Epithelial cell of proximal tubule (primary cell): ENCODE data around the gene IFNL2. TPM values are rescaled to one million over a fixed set of nuclear protein-coding genes. Genes with fewer than 3 reads are reported as not detected.

ENCODE experiments used
- DNase-seq: peaks from one replicate; pipeline ENCODE4 v3.0.0-alpha.2; 2011; ENCODE audit warnings: low read depth
- H3K4me3 ChIP-seq: 2 replicates; pipeline ENCODE4 v1.5.1; 2011; ENCODE audit warnings: low read depth, mild to moderate bottlenecking, low read length
- total RNA-seq: library from RNA; depleted of rRNA; stranded (reverse); fragments of >200 nt; gene quantifications from 2 replicates; pipeline ENCODE4 v1.2.3, GENCODE V29; 2015
- TF ChIP-seq, protein P1 (sequence below): conservative IDR thresholded peaks from 2 replicates; pipeline ENCODE4 v1.5.1; 2012; ENCODE audit warnings: low read depth, mild to moderate bottlenecking, low read length

Gene IFNL2
- total RNA-seq, 1 donor from 2014 or later: not detected

DNA sequence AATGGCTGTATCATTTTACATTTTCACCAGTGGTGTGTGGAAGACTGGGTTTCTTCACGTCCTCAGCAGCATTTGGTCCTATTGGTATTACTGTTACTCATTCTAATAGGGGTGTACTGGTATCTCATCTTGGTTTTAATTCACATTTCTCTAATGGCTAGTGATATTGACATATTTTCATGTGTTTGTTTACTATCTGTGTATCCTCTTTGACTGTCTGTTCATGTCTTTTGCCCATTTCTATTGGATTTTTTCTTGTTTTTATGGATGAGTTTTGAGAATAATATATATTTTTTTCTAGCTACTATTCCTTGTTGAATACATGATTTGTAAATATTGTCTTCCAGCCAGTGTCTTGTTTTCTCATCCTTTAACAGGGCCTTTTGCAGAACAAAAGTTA, 13.8 kb downstream of the IFNL2 start:
- no peak for DNase-seq
- H3K4me3 ChIP-seq: no peak overlapping the region
- TF ChIP-seq, protein P1, sequence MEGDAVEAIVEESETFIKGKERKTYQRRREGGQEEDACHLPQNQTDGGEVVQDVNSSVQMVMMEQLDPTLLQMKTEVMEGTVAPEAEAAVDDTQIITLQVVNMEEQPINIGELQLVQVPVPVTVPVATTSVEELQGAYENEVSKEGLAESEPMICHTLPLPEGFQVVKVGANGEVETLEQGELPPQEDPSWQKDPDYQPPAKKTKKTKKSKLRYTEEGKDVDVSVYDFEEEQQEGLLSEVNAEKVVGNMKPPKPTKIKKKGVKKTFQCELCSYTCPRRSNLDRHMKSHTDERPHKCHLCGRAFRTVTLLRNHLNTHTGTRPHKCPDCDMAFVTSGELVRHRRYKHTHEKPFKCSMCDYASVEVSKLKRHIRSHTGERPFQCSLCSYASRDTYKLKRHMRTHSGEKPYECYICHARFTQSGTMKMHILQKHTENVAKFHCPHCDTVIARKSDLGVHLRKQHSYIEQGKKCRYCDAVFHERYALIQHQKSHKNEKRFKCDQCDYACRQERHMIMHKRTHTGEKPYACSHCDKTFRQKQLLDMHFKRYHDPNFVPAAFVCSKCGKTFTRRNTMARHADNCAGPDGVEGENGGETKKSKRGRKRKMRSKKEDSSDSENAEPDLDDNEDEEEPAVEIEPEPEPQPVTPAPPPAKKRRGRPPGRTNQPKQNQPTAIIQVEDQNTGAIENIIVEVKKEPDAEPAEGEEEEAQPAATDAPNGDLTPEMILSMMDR: no peak

DNA sequence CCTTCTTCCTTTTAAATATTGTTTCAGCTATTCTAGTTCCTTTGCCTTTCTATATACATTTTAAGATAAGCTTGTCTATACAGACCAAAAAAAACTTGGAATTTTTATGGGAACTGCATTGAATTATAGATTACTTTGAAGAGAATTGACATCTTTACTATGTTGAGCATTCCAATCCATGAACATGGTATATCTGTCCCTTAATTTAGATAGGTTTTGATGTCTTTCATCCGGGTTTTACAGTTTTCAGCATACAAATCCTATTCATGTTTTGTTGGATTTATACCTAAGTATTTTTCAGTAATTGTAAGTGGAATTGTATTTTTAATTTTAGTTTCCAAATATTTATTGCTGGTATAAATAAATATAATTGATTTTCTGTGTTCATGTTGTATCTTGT, 15.8 kb downstream of the IFNL2 start:
- DNase-seq: no peak
- TF ChIP-seq, protein P1: no peak
- H3K4me3 ChIP-seq: no peak overlapping the region

DNA sequence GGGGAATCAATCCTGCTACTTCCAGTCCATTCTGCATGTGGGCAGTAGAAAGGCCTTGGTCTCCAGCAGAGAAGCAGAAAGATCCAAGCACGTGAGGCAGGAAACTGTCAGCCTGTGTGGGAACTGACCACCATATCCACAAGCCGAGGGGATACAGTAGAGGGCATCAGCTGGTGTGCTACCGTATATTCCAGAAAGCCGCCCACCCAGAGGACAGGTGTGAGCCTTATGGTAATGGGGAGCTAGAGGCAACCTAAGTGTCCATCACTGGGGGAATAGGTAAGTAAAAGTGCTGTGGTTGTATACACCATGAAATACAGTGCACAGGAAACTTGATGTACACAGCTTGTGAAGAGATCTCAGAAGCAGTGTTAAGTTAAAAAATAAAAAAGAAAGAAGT, 25.2 kb downstream of the IFNL2 start:
- DNase-seq: no peak
- TF ChIP-seq, protein P1: no peak
- H3K4me3 ChIP-seq: no peak overlapping the region

DNA sequence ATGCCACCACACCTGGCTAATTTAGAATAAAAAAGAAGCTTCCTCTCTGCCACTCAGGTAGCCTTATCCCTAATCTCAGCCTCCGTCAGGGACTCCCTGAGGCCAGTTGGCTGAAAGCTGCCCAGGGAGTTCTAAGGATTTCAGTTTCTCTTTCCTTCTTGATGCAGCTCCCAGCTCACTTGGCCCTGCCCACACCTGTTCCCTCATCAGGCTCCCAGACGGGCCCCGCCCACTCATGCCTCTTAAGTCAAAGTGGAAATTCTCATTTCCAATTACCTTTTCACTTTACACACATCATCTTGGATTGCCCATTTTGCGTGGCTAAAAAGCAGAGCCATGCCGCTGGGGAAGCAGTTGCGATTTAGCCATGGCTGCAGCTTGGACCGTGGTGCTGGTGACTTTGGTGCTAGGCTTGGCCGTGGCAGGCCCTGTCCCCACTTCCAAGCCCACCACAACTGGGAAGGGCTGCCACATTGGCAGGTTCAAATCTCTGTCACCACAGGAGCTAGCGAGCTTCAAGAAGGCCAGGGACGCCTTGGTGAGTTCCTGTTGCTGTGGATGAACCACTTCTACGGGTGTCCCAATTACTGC, 28.0 kb downstream of the IFNL2 start, which contains the start of gene IFNL1:
IFNL1 (plus strand) TSS at position 353 of the 591 bp plus-strand sequence; CDS start at position 368, 15 bp downstream.
- no peak for DNase-seq
- H3K4me3 ChIP-seq: no peak within 1 kb of the TSS
- TF ChIP-seq, protein P1: no peak

DNA sequence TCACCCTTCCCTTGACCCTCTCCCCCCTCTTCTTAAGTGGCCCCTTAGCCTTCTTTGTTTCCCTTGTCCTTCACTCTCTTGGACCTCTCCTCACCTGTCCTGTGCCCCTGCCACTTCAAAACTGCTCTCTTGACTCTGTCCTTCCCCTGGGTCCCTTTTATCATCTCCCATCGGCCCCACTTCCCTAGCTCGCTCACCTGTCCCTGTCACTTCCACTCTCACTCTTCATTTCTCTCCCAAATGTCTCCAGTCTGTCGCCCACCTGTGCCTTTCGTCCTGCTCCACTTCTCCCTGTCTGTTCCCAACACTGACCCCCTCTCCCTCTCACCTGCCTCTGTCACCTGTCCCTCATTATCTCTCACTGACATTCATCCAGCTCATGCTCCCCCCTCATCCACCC, 28.7 kb downstream of the IFNL2 start:
- TF ChIP-seq, protein P1: no peak
- no peak overlapping the region for H3K4me3 ChIP-seq
- no peak for DNase-seq

DNA sequence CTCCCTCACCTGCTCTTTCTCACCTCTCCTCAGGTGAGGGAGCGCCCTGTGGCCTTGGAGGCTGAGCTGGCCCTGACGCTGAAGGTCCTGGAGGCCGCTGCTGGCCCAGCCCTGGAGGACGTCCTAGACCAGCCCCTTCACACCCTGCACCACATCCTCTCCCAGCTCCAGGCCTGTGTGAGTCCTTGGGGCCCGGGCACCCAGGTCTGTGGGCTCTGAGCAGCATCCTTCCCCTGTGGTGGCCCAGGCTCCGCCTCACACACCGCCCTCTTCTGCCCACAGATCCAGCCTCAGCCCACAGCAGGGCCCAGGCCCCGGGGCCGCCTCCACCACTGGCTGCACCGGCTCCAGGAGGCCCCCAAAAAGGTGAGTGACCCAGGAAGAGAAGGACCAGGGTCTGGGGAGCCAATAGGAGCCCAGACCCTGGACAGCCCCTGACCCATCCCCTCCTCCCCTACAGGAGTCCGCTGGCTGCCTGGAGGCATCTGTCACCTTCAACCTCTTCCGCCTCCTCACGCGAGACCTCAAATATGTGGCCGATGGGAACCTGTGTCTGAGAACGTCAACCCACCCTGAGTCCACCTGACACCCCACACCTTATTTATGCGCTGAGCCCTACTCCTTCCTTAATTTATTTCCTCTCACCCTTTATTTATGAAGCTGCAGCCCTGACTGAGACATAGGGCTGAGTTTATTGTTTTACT, 29.9 kb downstream of the IFNL2 start:
- TF ChIP-seq, protein P1: no peak
- no peak overlapping the region for H3K4me3 ChIP-seq
- DNase-seq: no peak

DNA sequence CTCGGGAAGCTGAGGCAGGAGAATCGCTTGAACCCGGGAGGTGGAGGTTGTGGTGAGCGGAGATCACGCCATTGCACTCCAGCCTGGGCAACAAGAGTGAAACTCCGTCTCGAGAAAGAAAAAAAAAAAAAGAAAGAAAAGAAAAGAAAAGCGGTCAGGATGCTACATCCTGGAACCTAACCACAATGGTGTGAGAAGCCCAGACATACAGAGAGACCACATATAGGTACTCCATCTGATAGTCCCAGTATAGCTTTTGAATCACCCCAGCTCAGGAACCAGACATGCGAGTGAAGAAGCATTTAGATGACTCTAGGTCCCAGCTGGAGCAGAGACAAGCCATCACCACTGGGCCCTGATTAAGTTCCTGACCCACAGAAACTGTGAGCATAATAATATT, 31.2 kb downstream of the IFNL2 start:
- DNase-seq: no peak
- TF ChIP-seq, protein P1: no peak
- no peak overlapping the region for H3K4me3 ChIP-seq
